Stimulated activated CD4-positive, alpha-beta T cell treated with anti-CD3 and anti-CD28 coated beads, TNF-alpha, amount 100 ng/mL, for 1 hour (primary cell): ENCODE data around the gene PTGR3.
"Not testable (repeated sequence)": the region's sequence is repeated elsewhere in the genome, so short reads cannot be mapped to it uniquely, and the experiment has no call there.

Source experiments
- DNase-seq, 3 donors: peaks; one replicate each; pipeline ENCODE4 v3.0.0-alpha.2; 2020; ENCODE audit warnings: low read depth in 3 of 3, low spot score in 1 of 3

PTGR3 gene

DNA sequence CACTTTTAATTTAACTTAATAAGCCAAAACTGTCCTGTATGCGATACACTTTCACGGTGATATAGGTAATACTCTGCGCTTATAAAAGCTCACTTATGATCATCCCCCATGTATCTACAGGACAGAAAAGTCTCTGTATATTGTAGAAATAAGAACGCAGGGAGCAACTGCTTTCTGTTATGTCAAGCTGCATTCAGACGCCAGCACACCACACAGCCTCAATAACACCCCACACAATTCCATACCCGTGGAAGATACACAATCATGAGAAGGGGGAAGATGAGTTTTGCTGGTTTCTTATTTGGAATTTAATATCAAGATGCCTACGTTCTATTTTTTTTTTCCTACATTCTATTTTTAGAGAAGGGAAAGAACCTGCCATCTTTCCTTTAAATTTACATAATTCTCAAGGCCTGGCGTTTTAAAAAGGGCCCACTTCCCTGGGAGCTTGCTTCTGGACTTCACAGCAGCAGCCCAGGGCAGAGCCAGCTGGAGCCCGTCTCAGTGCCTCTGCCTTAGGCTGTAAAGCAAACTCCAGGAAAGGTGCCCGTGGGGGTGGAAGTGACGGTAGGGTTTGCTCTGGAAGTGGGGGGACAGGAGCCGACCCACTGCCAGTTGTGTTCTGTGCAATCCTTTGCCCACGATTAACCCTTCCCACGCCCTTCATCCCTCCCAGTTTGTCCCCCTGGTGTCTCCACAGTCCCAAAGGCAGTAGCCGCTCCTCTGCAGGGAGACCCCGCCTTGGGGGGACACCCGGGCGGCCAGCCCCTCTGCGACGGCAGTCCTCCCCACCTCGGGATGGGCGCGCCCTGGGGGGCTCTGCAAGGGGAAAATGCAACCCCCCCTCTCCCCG is 5.3 kb downstream of the PTGR3 start:
- DNase-seq, result no peak

- DNase-seq, result no peak
Observed at GRCh38 chr18:75202696-75203365, 6.1 kb downstream of the PTGR3 start.

DNA sequence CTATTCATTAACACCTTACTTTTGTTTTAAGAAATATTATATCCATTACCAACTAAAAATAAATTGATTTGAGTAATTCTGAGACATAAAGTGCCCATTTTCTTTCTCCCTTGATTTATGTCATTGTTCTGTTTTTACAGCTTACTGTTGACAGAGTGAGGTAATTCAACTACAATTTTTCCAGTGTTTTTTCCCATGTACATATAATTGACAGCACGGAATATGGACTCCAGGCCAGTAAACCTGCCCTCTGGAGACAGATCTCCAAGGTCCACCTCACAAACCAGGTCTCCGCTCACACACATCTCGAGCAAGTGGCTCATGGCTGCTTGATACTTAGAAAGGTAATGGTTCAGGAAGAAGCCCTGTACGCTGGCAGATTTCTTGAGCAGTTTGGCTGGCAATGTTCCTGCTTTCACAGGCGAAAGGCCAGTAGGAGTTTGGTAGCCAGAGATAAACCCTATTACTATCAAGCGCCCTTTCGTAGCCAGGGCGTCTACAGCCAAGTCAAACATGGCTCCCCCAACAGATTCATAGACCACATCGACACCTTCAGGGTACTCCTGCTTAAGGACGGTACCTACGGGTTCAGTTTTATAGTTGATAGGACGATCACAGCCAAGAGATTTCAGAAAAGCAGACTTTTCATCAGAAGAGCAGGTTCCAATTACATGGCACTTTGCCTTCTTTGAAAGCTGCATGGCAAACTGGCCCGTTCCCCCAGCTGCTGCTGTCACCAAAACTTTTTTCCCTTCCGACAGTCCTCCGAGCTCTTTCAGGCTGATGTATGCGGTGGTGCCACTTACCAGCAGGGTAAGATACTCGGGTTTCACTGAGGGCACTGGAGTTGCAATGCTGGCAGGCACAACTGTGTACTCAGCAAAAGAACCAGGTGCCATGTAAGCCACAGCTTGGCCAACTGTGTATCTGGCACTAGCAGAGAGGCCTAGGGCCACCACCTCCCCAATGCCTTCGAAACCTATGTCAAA is 7.4 kb downstream of the PTGR3 start:
- DNase-seq, result no peak

GRCh38 chr18:75200605-75201280 is 8.2 kb downstream of the PTGR3 start:
- DNase-seq, result no peak

GRCh38 chr18:75200071-75200470 is 8.9 kb downstream of the PTGR3 start:
- DNase-seq, result no peak

DNA sequence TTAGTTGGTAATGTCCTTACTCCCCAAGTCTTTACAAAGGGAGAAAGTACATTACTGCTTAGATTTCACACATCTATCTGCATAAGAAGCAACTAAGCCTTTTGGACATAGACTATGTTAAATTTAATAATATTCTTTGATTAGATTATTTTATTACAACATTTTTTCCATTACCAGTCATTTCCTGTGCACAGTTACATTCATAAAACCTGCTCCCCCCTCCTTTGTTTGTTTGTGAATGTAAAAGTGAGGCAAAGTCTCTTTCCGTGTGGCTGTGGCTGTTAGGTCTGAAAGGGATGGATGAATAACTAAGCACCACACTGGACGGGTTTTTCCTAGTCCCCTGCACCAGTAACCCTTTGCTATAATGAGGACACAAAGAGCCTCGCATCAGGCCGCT is 9.6 kb downstream of the PTGR3 start:
- no peak for DNase-seq

DNA sequence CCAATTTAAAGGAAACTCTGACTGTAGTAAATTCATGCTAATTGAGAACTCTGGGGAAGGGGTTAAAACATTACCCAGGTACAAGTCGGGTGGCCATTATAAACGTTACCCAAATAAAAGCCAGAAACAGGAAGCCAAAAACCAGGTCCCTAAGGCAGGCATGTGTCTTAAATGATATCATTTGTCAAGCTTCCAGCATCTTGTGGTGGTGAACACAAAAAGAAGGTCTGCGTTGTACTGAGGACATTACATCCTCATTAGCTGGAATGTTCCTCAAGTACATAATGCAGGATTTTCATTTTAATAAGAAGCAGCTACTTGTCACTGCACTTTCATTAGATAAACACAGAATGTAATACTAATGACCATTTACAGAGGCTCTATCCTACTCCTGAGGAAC is 10.9 kb downstream of the PTGR3 start:
- DNase-seq, result no peak

GRCh38 chr18:75192899-75193298 is 16.0 kb downstream of the PTGR3 start:
- no peak for DNase-seq

DNA sequence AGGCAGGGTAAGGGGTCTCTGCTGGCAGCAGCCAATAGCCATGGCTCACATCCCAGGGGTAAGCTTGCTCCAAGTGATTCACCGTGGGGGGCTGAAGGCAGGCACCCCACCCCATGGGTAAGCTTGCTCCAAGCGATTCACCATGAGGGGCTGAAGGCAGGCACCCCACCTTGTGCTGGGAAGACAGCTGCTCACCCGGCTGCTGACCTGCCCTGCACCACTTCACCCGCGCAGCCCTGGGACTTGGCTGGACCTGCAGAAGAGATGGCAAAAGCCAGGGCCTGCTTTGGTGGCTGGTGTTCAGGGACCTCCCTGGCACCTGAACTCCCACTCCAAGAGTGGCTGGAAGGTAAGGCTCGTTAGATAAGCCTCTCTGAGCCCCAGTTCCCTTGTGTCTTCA is 19.2 kb downstream of the PTGR3 start:
- no peak for DNase-seq

GRCh38 chr18:75187702-75188101 is 21.2 kb downstream of the PTGR3 start:
- DNase-seq, result not testable (repeated sequence)

GRCh38 chr18:75185460-75185859 is 23.5 kb downstream of the PTGR3 start:
- no peak for DNase-seq

DNA sequence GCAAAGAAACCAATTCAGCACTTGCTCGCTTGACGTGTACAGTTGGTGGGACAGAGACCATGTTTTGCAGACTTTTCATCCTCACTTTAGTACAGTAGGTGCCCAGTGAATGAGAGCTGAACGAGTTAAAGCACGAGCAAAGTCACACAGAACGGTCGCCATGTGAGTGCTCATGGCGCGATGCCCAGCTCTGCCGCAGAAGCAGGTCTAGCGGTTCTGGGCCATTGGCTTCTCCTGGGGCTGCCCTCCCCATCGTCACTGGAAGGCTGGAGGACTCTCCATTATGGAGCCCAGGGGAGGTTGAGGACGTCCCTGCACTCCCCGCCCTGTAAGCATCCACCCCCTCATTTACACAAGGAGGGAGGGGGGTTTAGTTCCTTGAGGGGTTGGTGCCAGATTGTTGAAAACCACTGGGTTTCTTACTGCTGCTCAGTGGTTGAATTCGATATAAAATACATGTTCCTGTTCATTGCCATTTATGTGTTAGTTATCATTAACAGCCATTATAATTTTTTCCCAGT is 24.9 kb downstream of the PTGR3 start:
- DNase-seq, result no peak

DNA sequence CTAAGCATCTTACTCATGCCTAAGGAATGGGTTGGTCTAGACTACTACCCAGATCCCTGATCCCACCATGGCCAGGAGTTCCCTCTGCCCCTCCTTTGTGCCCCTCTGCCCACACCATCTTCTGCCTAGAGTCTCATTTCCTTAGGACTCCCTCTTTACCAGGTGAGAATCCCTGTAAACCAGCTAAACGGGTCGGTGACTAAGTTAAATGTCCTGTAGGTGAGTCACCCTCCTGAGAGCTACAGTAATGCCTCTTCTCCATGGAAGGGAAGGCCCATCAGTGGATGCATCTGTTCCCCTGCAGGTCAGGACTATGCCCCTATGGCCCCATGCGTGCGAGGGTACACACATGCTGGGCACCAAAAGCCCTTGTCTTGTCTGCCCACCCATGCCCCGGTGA is 25.4 kb downstream of the PTGR3 start:
- no peak for DNase-seq

DNA sequence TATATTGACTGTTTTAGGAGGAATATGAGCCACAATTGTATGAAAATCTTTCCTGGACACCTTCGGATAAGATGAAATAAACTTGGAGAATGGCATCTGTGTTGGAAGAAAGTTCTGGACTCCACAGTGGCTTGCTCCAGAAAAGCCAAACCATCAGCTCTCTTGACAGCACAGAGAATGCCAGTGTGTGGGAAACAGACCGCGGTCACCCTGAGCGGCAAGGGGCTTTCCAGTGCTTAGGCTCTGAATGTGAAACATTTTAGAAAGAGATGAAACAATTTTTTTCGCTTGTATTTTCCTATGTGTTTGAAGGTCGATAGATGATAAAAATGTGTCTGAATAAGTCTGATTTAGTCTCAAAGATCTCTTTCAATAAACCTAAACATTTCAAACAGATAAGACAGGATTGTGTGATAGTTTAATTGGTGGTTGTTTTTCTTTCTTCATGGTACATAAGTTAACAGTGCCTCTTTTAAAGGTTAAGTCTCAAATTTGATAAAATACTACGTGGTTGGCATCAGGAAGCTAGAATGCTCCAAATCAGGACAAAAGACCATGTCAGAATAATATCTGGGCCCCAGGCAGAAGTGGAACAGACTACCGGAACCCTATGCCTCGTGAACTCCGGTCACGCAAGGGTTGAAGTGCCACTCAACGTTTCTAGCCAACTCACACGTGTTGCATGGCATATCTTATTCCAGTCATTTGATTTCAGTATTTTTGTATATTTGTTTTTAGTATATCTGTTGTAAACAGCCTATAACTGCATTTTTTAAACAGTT is 28.9 kb downstream of the PTGR3 start:
- DNase-seq, result no peak

- no peak for DNase-seq
Observed at GRCh38 chr18:75178376-75178775, 30.6 kb downstream of the PTGR3 start.

DNA sequence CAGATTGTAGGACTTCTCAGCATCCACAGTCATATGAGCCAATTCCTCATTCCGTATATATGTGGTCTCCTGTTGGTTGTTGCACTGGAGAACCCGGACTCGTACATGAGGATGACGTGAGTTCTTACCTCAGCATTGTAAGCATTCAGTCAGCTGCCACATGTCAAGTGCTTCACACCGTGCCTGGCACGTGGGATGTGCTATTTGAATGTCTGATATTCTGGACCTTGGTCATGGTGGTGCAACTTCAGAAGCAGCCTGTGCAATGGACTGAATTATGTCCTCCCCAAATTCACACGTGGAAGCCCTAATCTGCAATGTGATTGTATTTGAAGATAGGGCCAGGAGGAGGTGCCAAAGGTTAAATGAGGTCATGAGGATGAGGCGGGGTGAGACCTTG is 32.1 kb downstream of the PTGR3 start:
- no peak for DNase-seq

DNA sequence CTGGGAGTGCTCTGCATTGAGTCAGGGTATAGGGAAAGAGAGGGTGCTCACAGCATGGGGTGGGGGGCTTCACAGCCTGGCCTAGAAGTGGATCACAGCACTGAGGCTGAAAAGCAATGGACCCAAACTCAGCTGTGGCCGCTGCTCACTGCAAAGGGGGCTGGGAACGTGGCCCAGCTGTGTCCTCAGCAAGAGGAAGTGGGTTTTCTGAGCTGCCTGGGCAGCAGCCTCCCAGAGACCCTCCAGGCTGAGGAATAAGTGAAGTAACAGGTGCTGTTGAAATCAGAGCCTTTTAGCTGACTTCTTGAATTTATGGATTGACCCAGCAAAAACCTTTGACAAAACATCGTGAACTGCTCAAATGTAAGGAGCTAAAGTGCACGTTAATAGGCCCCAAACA is 35.2 kb downstream of the PTGR3 start:
- DNase-seq, result no peak

- no peak for DNase-seq
Observed at GRCh38 chr18:75173125-75173432, 35.9 kb downstream of the PTGR3 start.

- DNase-seq, result no peak
Observed at GRCh38 chr18:75172299-75173124, 36.4 kb downstream of the PTGR3 start.
